ENCODE results near the gene FRMPD1. TPM values are rescaled to one million over a fixed set of nuclear protein-coding genes. Genes with fewer than 3 reads are reported as not detected.

FRMPD1 gene
- total and polyA plus RNA-seq, 7 donors: 0.16 to 0.71 (median 0.28) TPM; not detected in 2

- Histone ChIP-seq H3K27me3 (no peaks in the 10 kb centered on the region), H3K36me3 (no peaks in the 10 kb centered on the region), H3K27ac (no peak overlapping the region), H3K9me3 (no peaks in the 10 kb centered on the region), H3K4me1 (no peaks in the 10 kb centered on the region), H3K4me3 (no peak overlapping the region)
- TF ChIP-seq EP300 (IDR thresholded peaks at IDR 0.05): no peak
- no peak for TF ChIP-seq POLR2AphosphoS5 (IDR thresholded peaks at IDR 0.05)
- TF ChIP-seq POLR2A (IDR thresholded peaks at IDR 0.05): no peak
- TF ChIP-seq, protein P1, sequence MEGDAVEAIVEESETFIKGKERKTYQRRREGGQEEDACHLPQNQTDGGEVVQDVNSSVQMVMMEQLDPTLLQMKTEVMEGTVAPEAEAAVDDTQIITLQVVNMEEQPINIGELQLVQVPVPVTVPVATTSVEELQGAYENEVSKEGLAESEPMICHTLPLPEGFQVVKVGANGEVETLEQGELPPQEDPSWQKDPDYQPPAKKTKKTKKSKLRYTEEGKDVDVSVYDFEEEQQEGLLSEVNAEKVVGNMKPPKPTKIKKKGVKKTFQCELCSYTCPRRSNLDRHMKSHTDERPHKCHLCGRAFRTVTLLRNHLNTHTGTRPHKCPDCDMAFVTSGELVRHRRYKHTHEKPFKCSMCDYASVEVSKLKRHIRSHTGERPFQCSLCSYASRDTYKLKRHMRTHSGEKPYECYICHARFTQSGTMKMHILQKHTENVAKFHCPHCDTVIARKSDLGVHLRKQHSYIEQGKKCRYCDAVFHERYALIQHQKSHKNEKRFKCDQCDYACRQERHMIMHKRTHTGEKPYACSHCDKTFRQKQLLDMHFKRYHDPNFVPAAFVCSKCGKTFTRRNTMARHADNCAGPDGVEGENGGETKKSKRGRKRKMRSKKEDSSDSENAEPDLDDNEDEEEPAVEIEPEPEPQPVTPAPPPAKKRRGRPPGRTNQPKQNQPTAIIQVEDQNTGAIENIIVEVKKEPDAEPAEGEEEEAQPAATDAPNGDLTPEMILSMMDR (IDR thresholded peaks at IDR 0.05): no peak
- no peak for DNase-seq
- intact Hi-C loops (cut with DNase I): no loop called here
- WGBS, 2 donors: 81 to 84% methylated on average over 6 of the region's 6 CpGs
Measured at GRCh38 chr9:37609735-37610397, 40.9 kb upstream of the FRMPD1 start.

GRCh38 chr9:37611014-37611413 is 39.7 kb upstream of the FRMPD1 start:
- H3K36me3 ChIP-seq: no peaks in the 10 kb centered on the region
- no peaks in the 10 kb centered on the region for H3K27me3 ChIP-seq
- TF ChIP-seq EP300 (IDR thresholded peaks at IDR 0.05) (no peak), POLR2AphosphoS5 (IDR thresholded peaks at IDR 0.05) (no peak), POLR2A (IDR thresholded peaks at IDR 0.05) (no peak)
- TF ChIP-seq, protein P1 (IDR thresholded peaks at IDR 0.05): no peak
- H3K27ac ChIP-seq: no peak overlapping the region
- H3K9me3 ChIP-seq: no peaks in the 10 kb centered on the region
- intact Hi-C loops (cut with DNase I): no loop called here
- no peak overlapping the region for H3K4me3 ChIP-seq
- no peak for DNase-seq
- WGBS, 2 donors: 74 to 79% methylated on average over 6 of the region's 6 CpGs
- no peaks in the 10 kb centered on the region for H3K4me1 ChIP-seq

GRCh38 chr9:37611961-37612360 is 38.8 kb upstream of the FRMPD1 start:
- WGBS, 2 donors: 39 to 45% methylated on average over 1 of the region's 1 CpG
- Histone ChIP-seq H3K4me3 (no peak overlapping the region), H3K27ac (no peak overlapping the region), H3K4me1 (no peaks in the 10 kb centered on the region), H3K9me3 (no peaks in the 10 kb centered on the region), H3K36me3 (no peaks in the 10 kb centered on the region), H3K27me3 (no peaks in the 10 kb centered on the region)
- TF ChIP-seq, protein P1 (IDR thresholded peaks at IDR 0.05): no peak
- no peak for TF ChIP-seq POLR2A (IDR thresholded peaks at IDR 0.05)
- TF ChIP-seq POLR2AphosphoS5 (IDR thresholded peaks at IDR 0.05): no peak
- DNase-seq: no peak
- intact Hi-C loops (cut with DNase I): no loop called here

- Histone ChIP-seq H3K27ac (no peak overlapping the region), H3K36me3 (no peaks in the 10 kb centered on the region), H3K27me3 (no peaks in the 10 kb centered on the region), H3K9me3 (no peaks in the 10 kb centered on the region), H3K4me3 (no peak overlapping the region), H3K4me1 (no peaks in the 10 kb centered on the region)
- whole genome bisulfite sequencing, 2 donors: 88 to 92% methylated on average over 2 of the region's 2 CpGs
- no peak for DNase-seq
- TF ChIP-seq POLR2A (IDR thresholded peaks at IDR 0.05) (no peak), EP300 (IDR thresholded peaks at IDR 0.05) (no peak), POLR2AphosphoS5 (IDR thresholded peaks at IDR 0.05) (no peak)
- TF ChIP-seq, protein P1 (IDR thresholded peaks at IDR 0.05): no peak
- intact Hi-C loops (cut with DNase I): loop anchor here (5.0 kb wide), 1 partner anchor 35 kb away; the partner anchor contains the start of gene FRMPD1
Measured at GRCh38 chr9:37617161-37617560, 33.6 kb upstream of the FRMPD1 start.

- Histone ChIP-seq H3K4me3 (no peak overlapping the region), H3K9me3 (no peaks in the 10 kb centered on the region), H3K36me3 (no peaks in the 10 kb centered on the region), H3K4me1 (no peaks in the 10 kb centered on the region), H3K27ac (no peak overlapping the region), H3K27me3 (no peaks in the 10 kb centered on the region)
- no peak for DNase-seq
- intact Hi-C loops (cut with DNase I): loop anchor here (5.0 kb wide), 1 partner anchor 34 kb away; the partner anchor contains the start of gene FRMPD1
- no peak for TF ChIP-seq EP300 (IDR thresholded peaks at IDR 0.05)
- TF ChIP-seq POLR2A (IDR thresholded peaks at IDR 0.05): no peak
- TF ChIP-seq, protein P1 (IDR thresholded peaks at IDR 0.05): no peak
- no peak for TF ChIP-seq POLR2AphosphoS5 (IDR thresholded peaks at IDR 0.05)
- WGBS, 2 donors: 28 to 55% methylated on average over 4 of the region's 4 CpGs
Measured at GRCh38 chr9:37617832-37618231, 32.9 kb upstream of the FRMPD1 start.
